Measurements from ENCODE around the gene POMT1.

POMT1 gene

GRCh38 chr9:131487001-131487400, 15.7 kb upstream of the POMT1 start:
- ATAC-seq, result no peak

GRCh38 chr9:131487621-131488031, 15.1 kb upstream of the POMT1 start:
- TF ChIP-seq CREB5 (CRISPR knock-in tag; IDR thresholded peaks at IDR 0.05; ENCODE audit: low read depth) (no peak), ESRRG (CRISPR knock-in tag; IDR thresholded peaks at IDR 0.05) (no peak), ZC3H10 (CRISPR knock-in tag; IDR thresholded peaks at IDR 0.05) (no peak), CSDC2 (CRISPR knock-in tag; IDR thresholded peaks at IDR 0.05) (no peak), ZNF8 (CRISPR knock-in tag; IDR thresholded peaks at IDR 0.05) (no peak), BACH2 (CRISPR knock-in tag; IDR thresholded peaks at IDR 0.05; ENCODE audit: borderline replicate concordance) (no peak), ZFP30 (CRISPR knock-in tag; IDR thresholded peaks at IDR 0.05) (no peak), GLIS3 (CRISPR knock-in tag; IDR thresholded peaks at IDR 0.05) (no peak), ZNF565 (CRISPR knock-in tag; conservative IDR thresholded peaks at IDR 0.05; ENCODE audit: low read depth) (no peak), ZNF70 (CRISPR knock-in tag; IDR thresholded peaks at IDR 0.05) (no peak), ISL1 (CRISPR knock-in tag; IDR thresholded peaks at IDR 0.05) (no peak), RARB (CRISPR knock-in tag; IDR thresholded peaks at IDR 0.05) (no peak), ZFP3 (CRISPR knock-in tag; IDR thresholded peaks at IDR 0.05) (no peak), TOX (CRISPR knock-in tag; IDR thresholded peaks at IDR 0.05; ENCODE audit: borderline replicate concordance) (no peak), SNAI2 (CRISPR knock-in tag; IDR thresholded peaks at IDR 0.05) (no peak), OSR1 (CRISPR knock-in tag; IDR thresholded peaks at IDR 0.05) (no peak)
- TF ChIP-seq, protein P1, sequence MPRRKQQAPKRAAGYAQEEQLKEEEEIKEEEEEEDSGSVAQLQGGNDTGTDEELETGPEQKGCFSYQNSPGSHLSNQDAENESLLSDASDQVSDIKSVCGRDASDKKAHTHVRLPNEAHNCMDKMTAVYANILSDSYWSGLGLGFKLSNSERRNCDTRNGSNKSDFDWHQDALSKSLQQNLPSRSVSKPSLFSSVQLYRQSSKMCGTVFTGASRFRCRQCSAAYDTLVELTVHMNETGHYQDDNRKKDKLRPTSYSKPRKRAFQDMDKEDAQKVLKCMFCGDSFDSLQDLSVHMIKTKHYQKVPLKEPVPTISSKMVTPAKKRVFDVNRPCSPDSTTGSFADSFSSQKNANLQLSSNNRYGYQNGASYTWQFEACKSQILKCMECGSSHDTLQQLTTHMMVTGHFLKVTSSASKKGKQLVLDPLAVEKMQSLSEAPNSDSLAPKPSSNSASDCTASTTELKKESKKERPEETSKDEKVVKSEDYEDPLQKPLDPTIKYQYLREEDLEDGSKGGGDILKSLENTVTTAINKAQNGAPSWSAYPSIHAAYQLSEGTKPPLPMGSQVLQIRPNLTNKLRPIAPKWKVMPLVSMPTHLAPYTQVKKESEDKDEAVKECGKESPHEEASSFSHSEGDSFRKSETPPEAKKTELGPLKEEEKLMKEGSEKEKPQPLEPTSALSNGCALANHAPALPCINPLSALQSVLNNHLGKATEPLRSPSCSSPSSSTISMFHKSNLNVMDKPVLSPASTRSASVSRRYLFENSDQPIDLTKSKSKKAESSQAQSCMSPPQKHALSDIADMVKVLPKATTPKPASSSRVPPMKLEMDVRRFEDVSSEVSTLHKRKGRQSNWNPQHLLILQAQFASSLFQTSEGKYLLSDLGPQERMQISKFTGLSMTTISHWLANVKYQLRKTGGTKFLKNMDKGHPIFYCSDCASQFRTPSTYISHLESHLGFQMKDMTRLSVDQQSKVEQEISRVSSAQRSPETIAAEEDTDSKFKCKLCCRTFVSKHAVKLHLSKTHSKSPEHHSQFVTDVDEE (CRISPR knock-in tag; IDR thresholded peaks at IDR 0.05), result no peak
- TF ChIP-seq, protein P2, sequence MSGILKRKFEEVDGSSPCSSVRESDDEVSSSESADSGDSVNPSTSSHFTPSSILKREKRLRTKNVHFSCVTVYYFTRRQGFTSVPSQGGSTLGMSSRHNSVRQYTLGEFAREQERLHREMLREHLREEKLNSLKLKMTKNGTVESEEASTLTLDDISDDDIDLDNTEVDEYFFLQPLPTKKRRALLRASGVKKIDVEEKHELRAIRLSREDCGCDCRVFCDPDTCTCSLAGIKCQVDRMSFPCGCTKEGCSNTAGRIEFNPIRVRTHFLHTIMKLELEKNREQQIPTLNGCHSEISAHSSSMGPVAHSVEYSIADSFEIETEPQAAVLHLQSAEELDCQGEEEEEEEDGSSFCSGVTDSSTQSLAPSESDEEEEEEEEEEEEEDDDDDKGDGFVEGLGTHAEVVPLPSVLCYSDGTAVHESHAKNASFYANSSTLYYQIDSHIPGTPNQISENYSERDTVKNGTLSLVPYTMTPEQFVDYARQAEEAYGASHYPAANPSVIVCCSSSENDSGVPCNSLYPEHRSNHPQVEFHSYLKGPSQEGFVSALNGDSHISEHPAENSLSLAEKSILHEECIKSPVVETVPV (CRISPR knock-in tag; IDR thresholded peaks at IDR 0.05), result no peak
- no peak for ATAC-seq

More at GRCh38 chr9:131487001-131487400, 15.7 kb upstream of the POMT1 start:
- no peak for TF ChIP-seq CSDC2 (CRISPR knock-in tag; IDR thresholded peaks at IDR 0.05)
- no peak for TF ChIP-seq TCF4 (CRISPR knock-in tag; IDR thresholded peaks at IDR 0.05; ENCODE audit: borderline replicate concordance)
- TF ChIP-seq BACH2 (CRISPR knock-in tag; IDR thresholded peaks at IDR 0.05; ENCODE audit: borderline replicate concordance), result no peak
- TF ChIP-seq PPARA (CRISPR knock-in tag; IDR thresholded peaks at IDR 0.05; ENCODE audit: borderline replicate concordance), result no peak
- no peak for TF ChIP-seq ZNF70 (CRISPR knock-in tag; IDR thresholded peaks at IDR 0.05)
- no peak for TF ChIP-seq SNAI2 (CRISPR knock-in tag; IDR thresholded peaks at IDR 0.05)
- TF ChIP-seq RARB (CRISPR knock-in tag; IDR thresholded peaks at IDR 0.05), result no peak
- no peak for TF ChIP-seq ZFP30 (CRISPR knock-in tag; IDR thresholded peaks at IDR 0.05)
- no peak for TF ChIP-seq ZNF565 (CRISPR knock-in tag; conservative IDR thresholded peaks at IDR 0.05; ENCODE audit: low read depth)
- no peak for TF ChIP-seq ISL1 (CRISPR knock-in tag; IDR thresholded peaks at IDR 0.05)
- TF ChIP-seq TOX (CRISPR knock-in tag; IDR thresholded peaks at IDR 0.05; ENCODE audit: borderline replicate concordance), result no peak
- no peak for TF ChIP-seq GLIS3 (CRISPR knock-in tag; IDR thresholded peaks at IDR 0.05)
- TF ChIP-seq, protein P3, sequence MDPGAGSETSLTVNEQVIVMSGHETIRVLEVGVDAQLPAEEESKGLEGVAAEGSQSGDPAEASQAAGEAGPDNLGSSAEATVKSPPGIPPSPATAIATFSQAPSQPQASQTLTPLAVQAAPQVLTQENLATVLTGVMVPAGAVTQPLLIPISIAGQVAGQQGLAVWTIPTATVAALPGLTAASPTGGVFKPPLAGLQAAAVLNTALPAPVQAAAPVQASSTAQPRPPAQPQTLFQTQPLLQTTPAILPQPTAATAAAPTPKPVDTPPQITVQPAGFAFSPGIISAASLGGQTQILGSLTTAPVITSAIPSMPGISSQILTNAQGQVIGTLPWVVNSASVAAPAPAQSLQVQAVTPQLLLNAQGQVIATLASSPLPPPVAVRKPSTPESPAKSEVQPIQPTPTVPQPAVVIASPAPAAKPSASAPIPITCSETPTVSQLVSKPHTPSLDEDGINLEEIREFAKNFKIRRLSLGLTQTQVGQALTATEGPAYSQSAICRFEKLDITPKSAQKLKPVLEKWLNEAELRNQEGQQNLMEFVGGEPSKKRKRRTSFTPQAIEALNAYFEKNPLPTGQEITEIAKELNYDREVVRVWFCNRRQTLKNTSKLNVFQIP (CRISPR knock-in tag; IDR thresholded peaks at IDR 0.05; ENCODE audit: borderline replicate concordance, low read depth), result no peak
- TF ChIP-seq ARNTL (CRISPR knock-in tag; IDR thresholded peaks at IDR 0.05; ENCODE audit: borderline replicate concordance, low read depth), result no peak
- no peak for TF ChIP-seq ZFP3 (CRISPR knock-in tag; IDR thresholded peaks at IDR 0.05)
- TF ChIP-seq PATZ1 (CRISPR knock-in tag; IDR thresholded peaks at IDR 0.05; ENCODE audit: borderline replicate concordance), result no peak
- no peak for TF ChIP-seq ESRRG (CRISPR knock-in tag; IDR thresholded peaks at IDR 0.05)
